ENCODE data around the gene PTPRN2. TPM values are rescaled to one million over a fixed set of nuclear protein-coding genes. Genes with fewer than 3 reads are reported as not detected.

The PTPRN2 gene
- total RNA-seq, 1 experiment from 2014 or later = 1.1 TPM

GRCh38 chr7:158570449-158571170 lies 17.0 kb downstream of the PTPRN2 start:
- in situ Hi-C loops (cut with HindIII; ENCODE audit: low pct_unique_long_range_greater_than_20kb, low sequenced_read_pairs) = no loop called here
- no peaks in the 10 kb centered on the region for H3K36me3 ChIP-seq (ENCODE audit: control insufficient read depth, insufficient read depth, low read length)
- ChIA-PET CTCF (no interaction called here), POLR2A (no interaction called here)
- no peak overlapping the region for H3K27ac ChIP-seq (ENCODE audit: low read length)
- DNase-seq (ENCODE audit: low read depth, low spot score) (no peak), ATAC-seq (no peak)
- TF ChIP-seq SIN3A (IDR thresholded peaks at IDR 0.05; ENCODE audit: borderline replicate concordance, insufficient read depth, low read depth, low read length) (no peak), TCF7L2 (IDR thresholded peaks at IDR 0.05; ENCODE audit: low read depth, low read length) (no peak), REST (IDR thresholded peaks at IDR 0.05; ENCODE audit: insufficient read depth in 1 of 2, low read depth in 2 of 2, low read length in 1 of 2) (no peak), POLR2AphosphoS5 (IDR thresholded peaks at IDR 0.05; ENCODE audit: low read depth, low read length) (no peak), CTCF (IDR thresholded peaks at IDR 0.05) (no peak)
- H3K9me3 ChIP-seq (ENCODE audit: control insufficient read depth, insufficient read depth, low read depth, low read length) = no peaks in the 10 kb centered on the region
- no TSS peak for BruUV-seq (replicated peaks)
- no peak overlapping the region for H3K4me3 ChIP-seq (ENCODE audit: low read depth in 2 of 2, low read length in 2 of 2)
- intact Hi-C loops (cut with micrococcal nuclease; ENCODE audit: unreplicated experiment) = no loop called here
- H3K27me3 ChIP-seq (ENCODE audit: control insufficient read depth, insufficient read depth, low read length) = peaks cover 4% of the 10 kb centered on the region
- no peaks in the 10 kb centered on the region for H3K4me1 ChIP-seq (ENCODE audit: control insufficient read depth, insufficient read depth, low read length)

- CTCF ChIA-PET = no interaction called here
- no peaks in the 10 kb centered on the region for H3K36me3 ChIP-seq (ENCODE audit: control insufficient read depth, insufficient read depth, low read length)
- no peak for TF ChIP-seq TCF7L2 (IDR thresholded peaks at IDR 0.05; ENCODE audit: low read depth, low read length)
- TF ChIP-seq POLR2AphosphoS5 (IDR thresholded peaks at IDR 0.05; ENCODE audit: low read depth, low read length) = no peak
- no peak for TF ChIP-seq SIN3A (IDR thresholded peaks at IDR 0.05; ENCODE audit: borderline replicate concordance, insufficient read depth, low read depth, low read length)
- TF ChIP-seq CTCF (IDR thresholded peaks at IDR 0.05) = no peak
- no peak for TF ChIP-seq REST (IDR thresholded peaks at IDR 0.05; ENCODE audit: insufficient read depth in 1 of 2, low read depth in 2 of 2, low read length in 1 of 2)
- H3K27me3 ChIP-seq (ENCODE audit: control insufficient read depth, insufficient read depth, low read length) = peaks cover 9% of the 10 kb centered on the region
- intact Hi-C loops (cut with micrococcal nuclease; ENCODE audit: unreplicated experiment) = no loop called here
- in situ Hi-C loops (cut with HindIII; ENCODE audit: low pct_unique_long_range_greater_than_20kb, low sequenced_read_pairs) = no loop called here
- POLR2A ChIA-PET = no interaction called here
- no peaks in the 10 kb centered on the region for H3K4me1 ChIP-seq (ENCODE audit: control insufficient read depth, insufficient read depth, low read length)
- DNase-seq (ENCODE audit: low read depth, low spot score) (no peak), ATAC-seq (no peak)
- H3K9me3 ChIP-seq (ENCODE audit: control insufficient read depth, insufficient read depth, low read depth, low read length) = no peaks in the 10 kb centered on the region
- H3K4me3 ChIP-seq (ENCODE audit: low read depth in 2 of 2, low read length in 2 of 2) = no peak overlapping the region
- no TSS peak for BruUV-seq (replicated peaks)
- no peak overlapping the region for H3K27ac ChIP-seq (ENCODE audit: low read length)
Observed at GRCh38 chr7:158569858-158570323, 17.7 kb downstream of the PTPRN2 start.
